SU-DHL-6 (cell line): ENCODE measurements around the gene FITM1.
A peak's percentile ranks its signal among the peaks of the same experiment; 100 is the strongest.

Source experiments
- H2AFZ ChIP-seq: fragments of 200-600 bp; sonication (generic); 2 replicates; pipeline ENCODE4 v1.6.1; 2014; ENCODE audit warnings: low read depth, mild to moderate bottlenecking, moderate library complexity, mixed read lengths, antibody characterized with exemption, low read length; ENCODE audit not compliant: severe bottlenecking
- H3F3A ChIP-seq: fragments of 200-600 bp; shearing (Covaris generic); 2 replicates; pipeline ENCODE4 v1.6.0; 2016; ENCODE audit warnings: antibody characterized with exemption, mild to moderate bottlenecking; ENCODE audit not compliant: insufficient read depth
- H3K27ac ChIP-seq: fragments of 200-600 bp; sonication (generic); 2 replicates; pipeline ENCODE4 v1.5.1; 2016; ENCODE audit warnings: low read depth, mild to moderate bottlenecking, low read length, moderate library complexity, mixed read lengths
- H3K27me3 ChIP-seq: fragments of 200-600 bp; sonication (generic), shearing (Covaris generic); 2 replicates; pipeline ENCODE4 v1.6.0; 2014; ENCODE audit warnings: mild to moderate bottlenecking, low read length
- H3K36me3 ChIP-seq: fragments of 200-600 bp; sonication (generic); 2 replicates; pipeline ENCODE4 v1.6.1; 2014; ENCODE audit warnings: mild to moderate bottlenecking, low read length, mixed read lengths
- H3K4me2 ChIP-seq: fragments of 300-600, 200-600 bp; shearing (Covaris generic), sonication (generic); 2 replicates; pipeline ENCODE4 v1.6.0; 2014; ENCODE audit warnings: low read length, low read depth, mild to moderate bottlenecking; ENCODE audit not compliant: poor library complexity, severe bottlenecking
- H3K4me3 ChIP-seq: fragments of 200-600 bp; sonication (generic); 2 replicates; pipeline ENCODE4 v1.5.1; 2014; ENCODE audit warnings: antibody characterized with exemption, low read length, mild to moderate bottlenecking, mixed read lengths; ENCODE audit not compliant: insufficient read depth, poor library complexity, severe bottlenecking
- H3K79me2 ChIP-seq: fragments of 200-600 bp; sonication (generic); 2 replicates; pipeline ENCODE4 v1.6.1; 2014; ENCODE audit warnings: mild to moderate bottlenecking, low read length, moderate library complexity; ENCODE audit not compliant: insufficient read depth
- H3K9ac ChIP-seq: fragments of 200-600 bp; sonication (generic); 2 replicates; pipeline ENCODE4 v1.7.0; 2014; ENCODE audit warnings: mild to moderate bottlenecking, low read length
- H3K9me2 ChIP-seq: fragments of 200-600 bp; sonication (generic); replicated peaks from 2 replicates; pipeline ENCODE4 v1.6.1; 2014; ENCODE audit warnings: low read length; ENCODE audit not compliant: insufficient read depth
- H3K9me3 ChIP-seq: fragments of 200-600 bp; sonication (generic); 2 replicates; pipeline ENCODE4 v1.6.1; 2014; ENCODE audit warnings: low read length, mixed read lengths; ENCODE audit not compliant: insufficient read depth
- H4K20me1 ChIP-seq: fragments of 200-600 bp; sonication (generic); 2 replicates; pipeline ENCODE4 v1.6.1; 2014; ENCODE audit warnings: low read depth, mild to moderate bottlenecking, antibody characterized with exemption, low read length, moderate library complexity, mixed read lengths
- EZH2phosphoT487 ChIP-seq: fragments of 200-600 bp; sonication (generic), shearing (Covaris generic); conservative IDR thresholded peaks from 2 replicates; pipeline ENCODE4 v1.6.1; 2018; ENCODE audit warnings: mild to moderate bottlenecking, antibody characterized with exemption, low read length, moderate library complexity, mixed read lengths
- TF ChIP-seq, protein P1 (sequence below): fragments of 200-600 bp; sonication (generic); IDR thresholded peaks from one replicate; pipeline ENCODE4 v1.5.1; 2017; ENCODE audit warnings: antibody characterized with exemption, mild to moderate bottlenecking, low read length, moderate library complexity; ENCODE audit not compliant: insufficient read depth, poor library complexity, severe bottlenecking

Gene FITM1

GRCh38 chr14:24113379-24113800 is 17.1 kb upstream of the FITM1 start:
- Histone ChIP-seq H3K79me2 (peaks cover 16% of the 10 kb centered on the region), H2AFZ (peak overlapping the region; percentile 49), H3K36me3 (no peaks in the 10 kb centered on the region), H3F3A (peaks cover 16% of the 10 kb centered on the region; the same call in 1 of the 2 replicates), H3K9me2 (no peaks in the 10 kb centered on the region), H4K20me1 (no peaks in the 10 kb centered on the region), H3K27me3 (no peaks in the 10 kb centered on the region), H3K9ac (peak overlapping the region; percentile 82), H3K27ac (peak overlapping the region; percentile 90), H3K4me2 (peak overlapping the region; percentile 89), H3K4me3 (peak overlapping the region; percentile 67), H3K9me3 (no peaks in the 10 kb centered on the region)
- no peak for TF ChIP-seq EZH2phosphoT487
- TF ChIP-seq, protein P1, sequence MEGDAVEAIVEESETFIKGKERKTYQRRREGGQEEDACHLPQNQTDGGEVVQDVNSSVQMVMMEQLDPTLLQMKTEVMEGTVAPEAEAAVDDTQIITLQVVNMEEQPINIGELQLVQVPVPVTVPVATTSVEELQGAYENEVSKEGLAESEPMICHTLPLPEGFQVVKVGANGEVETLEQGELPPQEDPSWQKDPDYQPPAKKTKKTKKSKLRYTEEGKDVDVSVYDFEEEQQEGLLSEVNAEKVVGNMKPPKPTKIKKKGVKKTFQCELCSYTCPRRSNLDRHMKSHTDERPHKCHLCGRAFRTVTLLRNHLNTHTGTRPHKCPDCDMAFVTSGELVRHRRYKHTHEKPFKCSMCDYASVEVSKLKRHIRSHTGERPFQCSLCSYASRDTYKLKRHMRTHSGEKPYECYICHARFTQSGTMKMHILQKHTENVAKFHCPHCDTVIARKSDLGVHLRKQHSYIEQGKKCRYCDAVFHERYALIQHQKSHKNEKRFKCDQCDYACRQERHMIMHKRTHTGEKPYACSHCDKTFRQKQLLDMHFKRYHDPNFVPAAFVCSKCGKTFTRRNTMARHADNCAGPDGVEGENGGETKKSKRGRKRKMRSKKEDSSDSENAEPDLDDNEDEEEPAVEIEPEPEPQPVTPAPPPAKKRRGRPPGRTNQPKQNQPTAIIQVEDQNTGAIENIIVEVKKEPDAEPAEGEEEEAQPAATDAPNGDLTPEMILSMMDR: no peak

DNA sequence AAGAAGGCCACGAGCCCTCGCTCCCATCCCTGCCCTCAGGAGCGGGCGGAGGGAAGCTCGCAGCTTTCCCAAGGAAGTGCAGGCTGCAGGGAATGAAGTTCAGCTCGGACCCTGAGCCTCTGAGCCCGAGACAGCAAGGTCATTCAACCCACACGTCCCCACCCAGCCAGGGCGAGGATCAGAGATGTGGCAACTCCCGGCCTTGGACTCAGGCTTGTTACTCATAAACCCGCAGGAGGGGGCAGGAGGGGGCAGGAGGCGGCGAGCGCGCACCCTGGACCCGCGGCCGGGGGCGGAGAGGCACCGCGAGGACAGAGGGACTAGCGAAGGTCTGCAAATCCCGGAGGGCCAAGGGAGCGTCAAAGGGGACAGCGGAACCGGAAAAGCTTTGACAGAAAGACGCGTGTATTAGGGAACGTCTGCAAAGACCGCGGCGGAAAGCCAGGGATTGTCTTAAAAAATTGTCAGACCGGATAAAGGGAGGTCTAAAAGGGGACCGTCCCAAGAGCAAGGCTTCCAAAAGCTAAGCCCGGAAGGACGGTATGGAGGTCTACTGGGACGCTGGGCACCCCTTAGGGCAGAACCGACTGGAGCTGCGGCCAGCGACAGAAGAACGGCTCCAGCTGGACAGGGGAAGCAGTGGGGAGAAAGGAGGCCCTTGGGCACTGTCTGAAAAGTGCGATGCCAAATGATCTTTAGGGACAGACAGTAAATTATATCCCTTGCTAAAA is 16.5 kb upstream of the FITM1 start:
- Histone ChIP-seq H3K27me3 (no peaks in the 10 kb centered on the region), H2AFZ (peak overlapping the region; percentile 49), H3K9me3 (no peaks in the 10 kb centered on the region), H3K79me2 (peaks cover 16% of the 10 kb centered on the region), H3F3A (peaks cover 16% of the 10 kb centered on the region; the same call in 1 of the 2 replicates), H4K20me1 (no peaks in the 10 kb centered on the region), H3K4me3 (peak overlapping the region; percentile 67), H3K9me2 (no peaks in the 10 kb centered on the region), H3K9ac (peak overlapping the region; percentile 82), H3K4me2 (peak overlapping the region; percentile 89), H3K27ac (peak overlapping the region; percentile 90), H3K36me3 (no peaks in the 10 kb centered on the region)
- TF ChIP-seq, protein P1: no peak
- no peak for TF ChIP-seq EZH2phosphoT487

- Histone ChIP-seq H3F3A (peaks cover 13% of the 10 kb centered on the region; the same call in 1 of the 2 replicates), H3K27ac (peak within 1 kb of the TSS; percentile 90), H2AFZ (peak within 1 kb of the TSS; percentile 49), H3K9me2 (no peaks in the 10 kb centered on the region), H3K9ac (peak within 1 kb of the TSS; percentile 82), H3K36me3 (no peaks in the 10 kb centered on the region), H3K27me3 (no peaks in the 10 kb centered on the region), H3K4me2 (peak within 1 kb of the TSS; percentile 89), H3K4me3 (peak within 1 kb of the TSS; percentile 75), H3K79me2 (peaks cover 16% of the 10 kb centered on the region), H3K9me3 (no peaks in the 10 kb centered on the region), H4K20me1 (no peaks in the 10 kb centered on the region)
- TF ChIP-seq, protein P1: no peak
- TF ChIP-seq EZH2phosphoT487: no peak
Observed at GRCh38 chr14:24114532-24115421, 15.7 kb upstream of the FITM1 start, which contains the start of the genes DCAF11 and NRL. DCAF11 (plus strand) TSS chr14:24114777; CDS start chr14:24115595, 818 bp downstream. NRL (minus strand) TSS chr14:24114949; CDS start chr14:24082848, 32,101 bp downstream.
